Testis (tissue), 3 donors: ENCODE data around the gene NPR1. TPM values are rescaled to one million over a fixed set of nuclear protein-coding genes. Genes with fewer than 3 reads are reported as not detected.

Experiments
- DNase-seq: peaks from one replicate; pipeline ENCODE4 v3.0.0-alpha.2; 2019
- H3K27ac ChIP-seq, 2 donors: fragments of 200-600 bp; sonication (generic); one replicate each; pipeline ENCODE4 v1.5.1; 2019
- H3K27me3 ChIP-seq: fragments of 200-600 bp; sonication (generic); one replicate; pipeline ENCODE4 v1.5.1; 2019
- H3K36me3 ChIP-seq: fragments of 200-600 bp; sonication (generic); one replicate; pipeline ENCODE4 v1.5.1; 2017; ENCODE audit warnings: low read depth; ENCODE audit errors: missing control alignments
- H3K4me1 ChIP-seq: fragments of 200-600 bp; sonication (generic); one replicate; pipeline ENCODE4 v1.5.1; 2019
- H3K4me3 ChIP-seq, 2 donors: fragments of 200-600 bp; sonication (generic); one replicate each; pipeline ENCODE4 v1.5.1; 2017 to 2019
- H3K9me3 ChIP-seq: fragments of 200-600 bp; sonication (generic); one replicate; pipeline ENCODE4 v1.5.1; 2017
- CTCF ChIP-seq, 3 experiments: fragments of 450-650 bp in 2 of 3; fragments of 200-600 bp in 1 of 3; sonication (generic) in 1 of 3; IDR thresholded peaks; one replicate each; pipeline ENCODE4 v1.5.1; 2016 to 2019; ENCODE audit warnings: antibody characterized with exemption in 3 of 3, mild to moderate bottlenecking in 2 of 3, moderate library complexity in 1 of 3
- POLR2A ChIP-seq: fragments of 450-650 bp; IDR thresholded peaks from one replicate; pipeline ENCODE4 v1.6.1; 2017; ENCODE audit warnings: antibody characterized with exemption, mild to moderate bottlenecking, moderate library complexity
- WGBS, 2 donors: methylation state at CpG; one replicate each; pipeline ENCODE4 v1.1.5; 2018; 5-methylcytosine and 5-hydroxymethylcytosine counted together
- intact Hi-C: fragments of 100-400 bp; cut with DNase I; formaldehyde crosslinking; loops from one replicate; pipeline ENCODE4 v1.15.1; 2023; ENCODE audit warnings: low total_unique reads
- polyA plus RNA-seq: library from polyadenylated mRNA; stranded (reverse); fragments of 350-450 nt; fragmentation: Illumina TruSeq; extraction: RNeasy Lipid Tissue Mini Kit (QIAGEN cat#74804); gene quantifications from one replicate; pipeline ENCODE4 v1.2.3, GENCODE V29; 2014; ENCODE audit warnings: low read depth, low replicate concordance; ENCODE audit not compliant: insufficient read depth
- total RNA-seq, 2 donors: library from RNA; depleted of rRNA; stranded (reverse); fragments of >200 nt; gene quantifications; one replicate each; pipeline ENCODE4 v1.2.3, GENCODE V29; 2016

Gene NPR1
- total and polyA plus RNA-seq, 3 donors from 2014 or later: 2.5 to 10.7 (median 4.3) TPM

- 80 to 81% methylated on average over 11 of the region's 11 CpGs for WGBS, 2 donors
- no peaks in the 10 kb centered on the region for H3K36me3 ChIP-seq
- DNase-seq: no peak
- H3K27me3 ChIP-seq: no peaks in the 10 kb centered on the region
- no peaks in the 10 kb centered on the region for H3K9me3 ChIP-seq
- no peak overlapping the region for H3K27ac ChIP-seq
- intact Hi-C loops: no loop called here
- H3K4me3 ChIP-seq: no peak overlapping the region
- TF ChIP-seq CTCF (IDR thresholded peaks at IDR 0.05): no peak
- TF ChIP-seq POLR2A: no peak
- peaks cover 17% of the 10 kb centered on the region for H3K4me1 ChIP-seq
Measured at GRCh38 chr1:153642161-153642560, 36.3 kb upstream of the NPR1 start.

- peaks cover 17% of the 10 kb centered on the region for H3K4me1 ChIP-seq
- intact Hi-C loops: no loop called here
- no peaks in the 10 kb centered on the region for H3K27me3 ChIP-seq
- H3K27ac ChIP-seq: peak overlapping the region; percentile 73
- 89 to 92% methylated on average over 11 of the region's 11 CpGs for WGBS, 2 donors
- no peak for TF ChIP-seq CTCF (IDR thresholded peaks at IDR 0.05)
- TF ChIP-seq POLR2A: no peak
- H3K36me3 ChIP-seq: no peaks in the 10 kb centered on the region
- H3K9me3 ChIP-seq: no peaks in the 10 kb centered on the region
- DNase-seq: no peak
- no peak overlapping the region for H3K4me3 ChIP-seq
Measured at GRCh38 chr1:153643100-153643499, 35.4 kb upstream of the NPR1 start.

- H3K4me1 ChIP-seq: peaks cover 17% of the 10 kb centered on the region
- intact Hi-C loops: no loop called here
- no peaks in the 10 kb centered on the region for H3K36me3 ChIP-seq
- H3K4me3 ChIP-seq: no peak overlapping the region
- H3K9me3 ChIP-seq: no peaks in the 10 kb centered on the region
- no peak for TF ChIP-seq POLR2A
- no peak for TF ChIP-seq CTCF (IDR thresholded peaks at IDR 0.05)
- H3K27ac ChIP-seq: peak overlapping the region; percentile 73
- DNase-seq: no peak
- H3K27me3 ChIP-seq: no peaks in the 10 kb centered on the region
Measured at GRCh38 chr1:153643816-153644215, 34.7 kb upstream of the NPR1 start.

- Histone ChIP-seq H3K4me3 (no peak overlapping the region), H3K27ac (peak overlapping the region in 1 of 2 donors; percentile 64), H3K36me3 (no peaks in the 10 kb centered on the region), H3K4me1 (peaks cover 17% of the 10 kb centered on the region), H3K9me3 (no peaks in the 10 kb centered on the region), H3K27me3 (no peaks in the 10 kb centered on the region)
- TF ChIP-seq POLR2A (no peak), CTCF (IDR thresholded peaks at IDR 0.05) (no peak)
- 77 to 87% methylated on average over 5 of the region's 5 CpGs for WGBS, 2 donors
- intact Hi-C loops: no loop called here
- no peak for DNase-seq
Measured at GRCh38 chr1:153646672-153647345, 31.7 kb upstream of the NPR1 start.

GRCh38 chr1:153647346-153647714 lies 31.2 kb upstream of the NPR1 start:
- Histone ChIP-seq H3K4me1 (peaks cover 17% of the 10 kb centered on the region), H3K36me3 (no peaks in the 10 kb centered on the region), H3K4me3 (no peak overlapping the region), H3K27me3 (no peaks in the 10 kb centered on the region), H3K9me3 (no peaks in the 10 kb centered on the region), H3K27ac (peak overlapping the region in 1 of 2 donors; percentile 64)
- WGBS, 2 donors: 50 to 54% methylated on average over 2 of the region's 2 CpGs
- TF ChIP-seq POLR2A: no peak
- no peak for TF ChIP-seq CTCF (IDR thresholded peaks at IDR 0.05)
- no peak for DNase-seq
- intact Hi-C loops: no loop called here
